H1 (cell line): Measurements from ENCODE around the gene SMOC2. TPM values are rescaled to one million over a fixed set of nuclear protein-coding genes. Genes with fewer than 3 reads are reported as not detected.

Experiments
- E2F6 ChIP-seq: IDR thresholded peaks from 2 replicates; pipeline ENCODE4 v1.6.1; 2012; ENCODE audit warnings: inconsistent platforms
- TBP ChIP-seq: IDR thresholded peaks from 2 replicates; pipeline ENCODE4 v1.6.1; 2011; ENCODE audit warnings: low read depth, low read length, improper control_type of control experiment
- polyA plus RNA-seq, 7 experiments: library from polyadenylated mRNA; depleted of rRNA in 3 of 7; stranded (reverse) in 5 of 7; unstranded in 2 of 7; fragments of >200 nt in 5 of 7; fragments of 200-250 nt in 2 of 7; gene quantifications; 1 replicate in 5 of 7; 2 replicates in 1 of 7; 4 replicates in 1 of 7; pipeline versions ENCODE4 v1.2.1 to v1.2.3, GENCODE V29; 2011 to 2013; ENCODE audit warnings: missing spikeins in 2 of 7, mixed read lengths in 2 of 7
- total RNA-seq: library from RNA; stranded (reverse); fragmentation: NEBNext Ultra II Directional; extraction: Animal tissue kit (Norgen Biotek cat#: 25700); gene quantifications from 2 replicates; pipeline ENCODE4 v1.2.1, GENCODE V29; 2021

SMOC2 gene
- total and polyA plus RNA-seq, 2 of the 8 experiments (the other 6 are each of a cell fraction or from before 2014, with no cell fraction given), result 7.7 to 8.5 TPM

- TF ChIP-seq TBP (no peak), E2F6 (peak; percentile 76)
- TF ChIP-seq, all 59 proteins: peak for 6
Observed at GRCh38 chr6:168440520-168441433, at the start of gene SMOC2 (continued).
